Loucy (cell line): ENCODE measurements around the gene MUC12.
"Not testable (repeated sequence)": the region's sequence is repeated elsewhere in the genome, so short reads cannot be mapped to it uniquely, and the experiment has no call there.

Experiments used
- H2AFZ ChIP-seq: fragments of 200-600 bp; sonication (generic); 2 replicates; pipeline ENCODE4 v1.6.0; 2016; ENCODE audit warnings: antibody characterized with exemption, mild to moderate bottlenecking, low read length, moderate library complexity
- H3F3A ChIP-seq: fragments of 200-600 bp; 2 replicates; pipeline ENCODE4 v1.6.0; 2016; ENCODE audit warnings: antibody characterized with exemption, low read depth, mild to moderate bottlenecking
- H3K27me3 ChIP-seq: fragments of 200-600 bp; sonication (generic); 2 replicates; pipeline ENCODE4 v1.6.1; 2014; ENCODE audit warnings: low read length, mild to moderate bottlenecking; ENCODE audit not compliant: insufficient read depth, poor library complexity, severe bottlenecking
- H3K36me3 ChIP-seq: fragments of 200-600 bp; sonication (generic); 2 replicates; pipeline ENCODE4 v1.6.1; 2016; ENCODE audit warnings: low read length; ENCODE audit not compliant: insufficient read depth
- H3K4me1 ChIP-seq: fragments of 200-600 bp; sonication (generic); 2 replicates; pipeline ENCODE4 v1.5.1; 2014; ENCODE audit warnings: low read length, mild to moderate bottlenecking; ENCODE audit not compliant: insufficient read depth, poor library complexity, severe bottlenecking
- H3K4me2 ChIP-seq: fragments of 200-600 bp; sonication (generic); 2 replicates; pipeline ENCODE4 v1.6.0; 2014; ENCODE audit warnings: antibody characterized with exemption, low read length, low read depth, mild to moderate bottlenecking; ENCODE audit not compliant: poor library complexity, severe bottlenecking
- H3K4me3 ChIP-seq: fragments of 200-600 bp; sonication (generic); 2 replicates; pipeline ENCODE4 v1.5.1; 2014; ENCODE audit warnings: low read length, mild to moderate bottlenecking, mixed read lengths; ENCODE audit not compliant: poor library complexity, severe bottlenecking
- H3K79me2 ChIP-seq: fragments of 200-600 bp; sonication (generic); 2 replicates; pipeline ENCODE4 v1.6.1; 2014; ENCODE audit warnings: low read length; ENCODE audit not compliant: insufficient read depth
- H3K9ac ChIP-seq: fragments of 200-600 bp; sonication (generic); 2 replicates; pipeline ENCODE4 v1.6.0; 2014; ENCODE audit warnings: mild to moderate bottlenecking, low read depth, low read length, moderate library complexity; ENCODE audit not compliant: poor library complexity, severe bottlenecking
- H3K9me2 ChIP-seq: fragments of 200-600 bp; sonication (generic); replicated peaks from 2 replicates; pipeline ENCODE4 v1.6.1; 2016; ENCODE audit warnings: low read depth, low read length, mixed read lengths
- H3K9me3 ChIP-seq: fragments of 200-600 bp; sonication (generic); 2 replicates; pipeline ENCODE4 v1.6.1; 2014; ENCODE audit warnings: mild to moderate bottlenecking, antibody characterized with exemption, low read length, low read depth; ENCODE audit not compliant: insufficient read depth
- H4K20me1 ChIP-seq: fragments of 200-600 bp; sonication (generic); 2 replicates; pipeline ENCODE4 v1.6.0; 2014; ENCODE audit warnings: antibody characterized with exemption, low read length, mild to moderate bottlenecking; ENCODE audit not compliant: insufficient read depth, poor library complexity, severe bottlenecking
- EZH2phosphoT487 ChIP-seq: fragments of 200-600 bp; IDR thresholded peaks from 2 replicates; pipeline ENCODE4 v1.6.1; 2018; ENCODE audit warnings: antibody characterized with exemption, mild to moderate bottlenecking, moderate library complexity, borderline replicate concordance
- TF ChIP-seq, protein P1 (sequence below): fragments of 200-600 bp; sonication (generic); conservative IDR thresholded peaks from 2 replicates; pipeline ENCODE4 v1.5.1; 2014; ENCODE audit warnings: mild to moderate bottlenecking, antibody characterized with exemption, low read length

The MUC12 gene

DNA sequence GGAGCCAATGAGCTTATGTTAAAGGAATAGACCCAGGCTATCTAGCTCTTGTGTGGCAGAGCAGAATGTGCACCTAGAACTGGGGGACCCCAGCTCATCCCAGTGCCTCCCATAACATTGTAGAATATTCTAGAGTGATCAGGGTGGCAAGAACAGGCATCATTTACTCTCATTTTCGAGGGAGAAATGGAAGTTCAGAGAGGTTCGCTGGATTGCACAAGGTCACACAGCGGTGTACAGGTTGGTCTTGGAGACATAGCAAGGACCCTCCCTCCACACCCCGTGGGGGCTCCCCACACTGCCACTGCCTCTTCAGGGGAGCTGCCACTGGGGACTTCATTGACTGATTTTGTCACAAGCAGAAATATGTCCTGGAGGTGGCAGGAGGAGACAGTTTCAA lies 8.9 kb downstream of the MUC12 start:
- Histone ChIP-seq H4K20me1 (no peaks in the 10 kb centered on the region), H2AFZ (no peak overlapping the region), H3K9ac (no peak overlapping the region), H3K79me2 (no peaks in the 10 kb centered on the region), H3K36me3 (no peaks in the 10 kb centered on the region), H3K9me3 (no peaks in the 10 kb centered on the region), H3K4me1 (peaks cover 10% of the 10 kb centered on the region), H3K4me2 (no peak overlapping the region), H3K9me2 (no peaks in the 10 kb centered on the region), H3F3A (no peaks in the 10 kb centered on the region), H3K27me3 (no peaks in the 10 kb centered on the region), H3K4me3 (no peak overlapping the region)
- no peak for TF ChIP-seq EZH2phosphoT487
- TF ChIP-seq, protein P1, sequence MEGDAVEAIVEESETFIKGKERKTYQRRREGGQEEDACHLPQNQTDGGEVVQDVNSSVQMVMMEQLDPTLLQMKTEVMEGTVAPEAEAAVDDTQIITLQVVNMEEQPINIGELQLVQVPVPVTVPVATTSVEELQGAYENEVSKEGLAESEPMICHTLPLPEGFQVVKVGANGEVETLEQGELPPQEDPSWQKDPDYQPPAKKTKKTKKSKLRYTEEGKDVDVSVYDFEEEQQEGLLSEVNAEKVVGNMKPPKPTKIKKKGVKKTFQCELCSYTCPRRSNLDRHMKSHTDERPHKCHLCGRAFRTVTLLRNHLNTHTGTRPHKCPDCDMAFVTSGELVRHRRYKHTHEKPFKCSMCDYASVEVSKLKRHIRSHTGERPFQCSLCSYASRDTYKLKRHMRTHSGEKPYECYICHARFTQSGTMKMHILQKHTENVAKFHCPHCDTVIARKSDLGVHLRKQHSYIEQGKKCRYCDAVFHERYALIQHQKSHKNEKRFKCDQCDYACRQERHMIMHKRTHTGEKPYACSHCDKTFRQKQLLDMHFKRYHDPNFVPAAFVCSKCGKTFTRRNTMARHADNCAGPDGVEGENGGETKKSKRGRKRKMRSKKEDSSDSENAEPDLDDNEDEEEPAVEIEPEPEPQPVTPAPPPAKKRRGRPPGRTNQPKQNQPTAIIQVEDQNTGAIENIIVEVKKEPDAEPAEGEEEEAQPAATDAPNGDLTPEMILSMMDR: no peak

DNA sequence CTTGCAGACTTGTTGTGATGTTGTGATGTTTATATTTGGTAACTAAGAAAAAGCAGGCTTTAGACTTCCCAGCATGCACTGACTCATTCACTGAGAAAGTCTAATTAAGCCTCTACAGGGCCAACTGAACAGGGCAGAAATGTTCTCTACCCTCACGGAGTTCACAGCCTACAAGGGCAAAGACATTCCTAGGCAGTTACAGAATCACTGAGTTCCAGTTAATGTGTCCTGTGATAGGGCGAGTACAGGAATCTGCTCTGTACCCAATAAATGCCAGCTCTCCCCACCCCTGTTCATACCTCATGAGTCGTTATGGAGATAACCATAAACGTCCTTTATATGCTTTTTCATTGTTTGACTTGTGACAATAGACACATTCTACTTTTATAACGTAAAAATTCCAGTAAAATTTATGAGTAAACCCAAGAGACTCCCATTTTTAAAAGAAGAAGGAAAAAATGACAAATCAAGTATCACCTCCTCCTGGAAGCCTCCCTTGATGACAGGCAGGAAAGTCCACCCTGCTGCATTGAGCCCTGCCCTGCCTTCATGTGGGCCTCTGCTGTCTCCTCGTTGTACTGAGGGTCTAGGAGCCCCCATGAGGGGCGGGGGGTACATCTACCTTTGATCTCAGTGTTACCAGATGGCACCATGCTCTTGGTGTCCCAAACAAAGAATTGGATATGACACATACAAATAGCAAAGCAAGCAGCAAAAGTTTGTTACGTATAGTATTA lies 14.3 kb downstream of the MUC12 start:
- Histone ChIP-seq H3K4me2 (no peak overlapping the region), H3F3A (no peaks in the 10 kb centered on the region), H4K20me1 (no peaks in the 10 kb centered on the region), H3K79me2 (no peaks in the 10 kb centered on the region), H3K9ac (no peak overlapping the region), H3K36me3 (no peaks in the 10 kb centered on the region), H2AFZ (no peak overlapping the region), H3K9me2 (no peaks in the 10 kb centered on the region), H3K27me3 (no peaks in the 10 kb centered on the region), H3K9me3 (no peaks in the 10 kb centered on the region), H3K4me1 (no peaks in the 10 kb centered on the region), H3K4me3 (no peak overlapping the region)
- TF ChIP-seq EZH2phosphoT487: no peak
- TF ChIP-seq, protein P1: no peak

DNA sequence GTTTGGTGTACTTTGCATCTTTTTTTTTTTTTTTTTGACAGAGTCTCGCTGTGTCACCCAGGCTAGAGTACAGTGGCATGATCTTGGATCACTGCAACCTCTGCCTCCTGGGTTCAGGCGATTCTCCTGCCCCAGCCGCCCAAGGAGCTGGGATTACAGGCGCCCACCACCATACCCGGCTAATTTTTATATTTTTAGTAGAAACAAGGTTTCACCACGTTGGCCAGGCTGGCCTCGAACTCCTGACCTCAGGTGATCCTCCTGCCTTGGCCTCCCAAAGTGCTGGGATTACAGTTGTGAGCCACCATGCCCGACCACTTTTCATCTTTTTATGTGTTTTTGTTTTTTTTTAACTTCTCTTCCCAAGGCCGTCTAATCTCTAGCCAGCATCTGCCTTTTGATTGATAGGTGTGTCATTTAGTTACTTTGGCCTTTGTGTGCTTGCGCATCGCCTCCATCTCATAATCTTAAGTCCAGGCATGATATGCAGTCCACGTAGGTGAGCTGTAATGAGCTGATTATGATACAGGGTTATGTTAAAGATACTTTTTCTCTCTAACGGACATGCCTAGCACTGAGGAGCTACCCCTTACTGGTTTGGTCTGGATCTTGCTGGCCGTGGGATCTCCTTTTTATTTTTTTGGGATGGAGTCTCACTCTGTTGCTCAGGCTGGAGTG lies 15.0 kb downstream of the MUC12 start:
- H3K4me1 ChIP-seq: not testable (repeated sequence)

DNA sequence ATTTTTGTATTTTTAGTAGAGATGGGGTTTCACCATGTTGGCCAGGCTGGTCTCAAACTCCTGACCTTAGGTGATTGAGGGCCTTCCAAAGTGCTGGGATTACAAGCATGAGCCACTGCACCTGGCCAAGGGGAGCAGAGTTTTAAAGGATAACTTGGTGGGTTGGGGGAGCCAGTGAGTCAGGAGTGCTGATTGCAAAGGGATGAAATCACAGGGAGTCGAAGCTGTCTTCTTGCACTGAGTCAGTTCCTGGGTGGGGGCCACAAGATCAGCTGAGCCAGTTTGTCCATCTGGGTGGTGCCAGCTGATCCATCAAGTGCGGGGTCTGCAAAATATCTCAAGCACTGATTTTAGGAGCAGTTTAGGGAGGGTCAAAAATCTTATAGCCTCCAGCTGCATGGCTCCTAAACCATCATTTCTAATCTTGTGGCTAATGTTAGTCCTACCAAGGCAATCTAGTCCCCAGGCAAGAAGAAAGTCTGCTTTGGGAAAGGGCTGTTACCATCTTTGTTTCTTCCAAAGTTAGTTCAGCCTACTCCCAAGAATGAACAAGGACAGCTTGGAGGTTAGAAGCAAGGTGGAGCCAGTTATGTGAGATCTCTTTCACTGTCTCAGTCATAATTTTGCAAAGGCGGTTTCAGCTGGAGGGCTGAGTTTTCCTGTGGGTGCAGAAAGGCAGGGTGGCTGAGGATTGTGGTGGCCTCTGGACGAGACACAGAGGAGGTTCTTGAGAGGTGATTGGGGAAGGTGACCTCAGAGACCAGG lies 15.8 kb downstream of the MUC12 start:
- not testable (repeated sequence) for H3K4me2 ChIP-seq, H3K9me2 ChIP-seq, H3K27me3 ChIP-seq, H3K4me3 ChIP-seq, H3K36me3 ChIP-seq, H2AFZ ChIP-seq, H3K9me3 ChIP-seq, H4K20me1 ChIP-seq, H3K9ac ChIP-seq, H3K79me2 ChIP-seq, H3F3A ChIP-seq, H3K4me1 ChIP-seq

More for the DNA sequence above, 15.0 kb downstream of the MUC12 start:
- not testable (repeated sequence) for H3K9me2 ChIP-seq, H3K4me3 ChIP-seq, H3K4me2 ChIP-seq, H3F3A ChIP-seq, H3K27me3 ChIP-seq, H4K20me1 ChIP-seq, H2AFZ ChIP-seq, H3K79me2 ChIP-seq, H3K9me3 ChIP-seq, H3K36me3 ChIP-seq, H3K9ac ChIP-seq
